GM19395 (cell line): ENCODE measurements around the gene FOLR1.
"Not testable (repeated sequence)": the region's sequence is repeated elsewhere in the genome, so short reads cannot be mapped to it uniquely, and the experiment has no call there.

Experiments
- ATAC-seq: cut with Tn5 transposase; IDR thresholded peaks from one replicate; pipeline ENCODE4 v1.9.1; 2021; ENCODE audit warnings: mild to moderate bottlenecking, moderate library complexity; ENCODE audit not compliant: unreplicated experiment

FOLR1 gene

DNA sequence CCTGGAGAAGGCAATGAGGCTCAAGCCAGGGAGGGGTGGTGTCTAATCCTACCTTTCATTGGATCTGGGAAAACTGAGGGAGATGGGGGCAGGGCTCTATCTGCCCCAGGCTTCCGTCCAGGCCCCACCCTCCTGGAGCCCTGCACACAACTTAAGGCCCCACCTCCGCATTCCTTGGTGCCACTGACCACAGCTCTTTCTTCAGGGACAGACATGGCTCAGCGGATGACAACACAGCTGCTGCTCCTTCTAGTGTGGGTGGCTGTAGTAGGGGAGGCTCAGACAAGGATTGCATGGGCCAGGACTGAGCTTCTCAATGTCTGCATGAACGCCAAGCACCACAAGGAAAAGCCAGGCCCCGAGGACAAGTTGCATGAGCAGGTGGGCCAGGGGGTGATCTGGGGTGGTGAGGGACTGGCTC is at the start of gene FOLR1:
Gene FOLR1 (plus strand): TSS at position 180 of the 421 bp plus-strand sequence. CDS start 34 bp downstream, at position 214.
- ATAC-seq = no peak

DNA sequence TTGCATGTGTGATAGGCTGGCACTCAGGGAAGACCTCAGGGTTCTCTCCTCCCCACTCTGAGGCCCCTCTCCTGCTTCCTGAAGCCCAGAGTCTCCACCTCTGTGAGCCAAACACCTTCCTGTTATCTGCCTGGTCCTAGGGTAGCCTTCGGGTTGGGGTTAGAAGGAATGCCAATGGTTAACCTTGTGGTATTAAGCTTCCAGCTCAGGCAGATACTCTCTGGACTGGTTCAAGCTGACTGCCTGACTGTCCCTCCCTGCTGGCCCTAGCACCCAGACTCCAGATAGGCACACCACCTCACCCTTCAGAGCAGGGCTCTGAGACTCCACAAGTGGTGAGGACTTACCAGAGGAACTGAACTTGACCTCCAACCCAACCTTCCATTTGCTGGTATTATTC is 49.4 kb upstream of the FOLR1 start:
- ATAC-seq = not testable (repeated sequence)

DNA sequence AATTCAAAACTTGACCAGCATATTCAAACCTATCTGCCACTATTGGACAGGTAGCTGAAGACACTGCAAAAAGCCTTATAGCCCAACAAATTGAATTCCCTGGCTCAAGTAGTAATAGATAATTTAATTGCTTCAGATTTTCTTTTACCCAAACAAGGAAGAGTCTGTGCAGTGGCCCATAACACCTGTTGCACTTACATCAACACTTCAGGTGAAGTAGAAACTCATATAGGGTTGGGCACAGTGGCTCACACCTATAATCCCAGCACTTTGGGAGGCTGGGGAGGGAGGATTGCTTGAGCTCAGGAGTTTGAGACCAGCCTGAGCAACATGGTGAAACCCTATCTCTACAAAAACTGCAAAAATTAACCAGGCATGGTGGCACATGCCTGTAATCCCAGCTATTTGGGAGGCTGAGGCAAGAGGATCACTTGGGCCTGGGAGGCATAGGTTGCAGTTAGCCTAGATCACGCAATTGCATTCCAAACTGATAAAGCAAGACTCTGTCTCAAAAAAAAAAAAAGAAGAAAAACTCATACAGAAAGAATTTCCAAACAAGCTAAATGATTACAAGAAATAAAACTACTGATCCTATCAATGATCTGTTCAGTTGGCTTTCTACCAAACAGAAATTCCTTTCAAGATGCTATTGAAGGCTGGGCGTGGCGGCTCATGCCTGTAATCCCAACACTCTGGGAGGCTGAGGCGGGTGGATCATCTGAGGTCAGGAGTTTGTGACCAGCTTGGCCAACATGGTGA is 47.0 kb upstream of the FOLR1 start:
- no peak for ATAC-seq

DNA sequence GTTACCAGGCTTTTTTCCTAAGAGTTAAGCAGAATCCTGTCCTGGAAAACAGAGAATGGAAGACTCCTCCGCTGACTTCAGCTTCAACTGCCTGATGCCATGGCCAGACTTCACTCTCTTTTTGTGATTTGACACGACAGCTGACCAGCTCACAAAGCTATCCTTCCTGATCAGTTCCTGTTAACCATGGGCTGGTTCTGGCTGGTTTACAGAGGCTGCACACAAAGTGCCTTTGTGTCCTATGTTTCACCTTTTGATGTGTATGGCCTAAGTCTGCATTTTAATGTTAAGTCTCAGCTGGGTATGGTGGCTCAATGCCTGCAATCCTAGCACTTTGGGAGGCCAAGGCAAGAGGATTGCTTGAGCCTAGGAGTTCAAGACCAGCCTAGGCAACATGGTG is 45.3 kb upstream of the FOLR1 start:
- no peak for ATAC-seq

DNA sequence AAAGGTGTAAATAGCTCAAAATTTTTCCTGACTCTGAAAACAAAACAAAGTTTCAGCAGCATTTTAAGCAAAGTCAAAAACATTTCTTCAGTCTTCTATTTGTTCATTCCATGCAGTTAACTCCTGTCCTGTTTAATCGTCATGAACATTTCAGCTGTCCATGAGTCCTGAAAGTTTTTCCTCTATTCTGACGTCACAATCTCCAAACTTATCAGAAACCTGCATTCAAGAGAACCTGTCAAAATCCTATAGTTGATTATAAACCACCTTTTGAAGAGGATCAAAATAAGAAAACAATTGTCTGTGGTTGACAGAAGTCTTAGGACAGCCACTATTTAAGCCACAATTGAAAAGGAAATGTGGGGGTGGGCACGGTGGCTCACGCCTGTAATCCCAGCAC is 41.1 kb upstream of the FOLR1 start:
- no peak for ATAC-seq

- ATAC-seq = not testable (repeated sequence)
Observed at GRCh38 chr11:72153874-72154273, 38.1 kb upstream of the FOLR1 start.

DNA sequence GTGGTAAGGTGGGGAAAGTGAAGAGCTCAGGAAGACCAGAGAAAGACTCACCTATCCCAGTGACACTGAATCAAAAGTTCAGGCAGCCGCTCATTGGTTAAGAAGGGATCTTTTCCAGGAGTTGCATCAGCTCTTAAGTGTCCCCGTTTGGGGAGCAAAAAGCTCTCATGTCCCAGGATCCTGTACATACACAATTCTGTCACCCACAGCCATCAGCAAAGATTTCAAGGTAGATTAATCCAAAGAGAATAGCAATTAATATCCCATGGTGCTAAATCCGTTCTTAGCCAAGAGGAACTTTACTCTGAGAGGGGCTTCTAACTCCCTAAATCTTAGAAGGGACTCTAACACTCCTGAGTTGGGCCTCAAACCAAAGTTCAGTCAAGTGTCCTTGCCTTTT is 37.1 kb upstream of the FOLR1 start:
- no peak for ATAC-seq

DNA sequence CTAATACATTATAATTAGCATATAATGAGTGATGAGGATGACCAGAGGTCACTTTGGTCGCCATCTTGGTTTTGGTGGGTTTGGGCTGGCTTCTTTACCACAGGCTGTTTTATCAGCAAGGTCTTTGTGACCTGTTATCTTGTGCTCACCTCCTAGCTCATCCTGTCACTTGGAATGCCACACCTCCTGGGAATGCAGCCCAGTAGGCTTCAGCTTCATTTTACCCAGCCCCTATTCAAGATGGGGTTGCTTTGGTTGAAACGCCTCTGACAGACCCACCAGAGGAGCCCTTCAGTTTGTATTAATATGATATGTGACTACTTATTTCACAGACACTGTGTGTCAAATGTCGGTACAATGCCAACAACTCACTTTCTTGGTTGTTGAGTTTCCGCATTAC is 36.2 kb upstream of the FOLR1 start:
- ATAC-seq = no peak

DNA sequence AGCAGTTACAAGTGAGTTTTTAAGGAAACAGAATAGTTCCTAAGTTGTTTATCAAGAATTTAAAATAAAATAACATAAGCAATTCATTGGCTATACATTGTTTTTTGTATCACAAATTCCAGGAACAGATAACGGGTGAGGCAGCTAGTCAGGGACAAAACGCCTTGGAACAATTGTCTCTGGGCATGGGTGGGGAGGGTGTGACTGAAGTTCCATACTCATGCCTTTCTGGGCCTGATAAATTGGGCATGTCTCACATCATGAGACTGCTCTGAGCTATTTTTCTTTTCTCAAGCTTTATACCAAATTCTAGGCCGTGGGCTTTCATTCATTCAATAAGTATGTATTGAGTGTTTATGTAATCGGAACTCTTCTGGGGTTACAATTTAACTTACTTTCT is 34.8 kb upstream of the FOLR1 start:
- ATAC-seq = no peak

- no peak for ATAC-seq
Observed at GRCh38 chr11:72160319-72160718, 31.6 kb upstream of the FOLR1 start.

DNA sequence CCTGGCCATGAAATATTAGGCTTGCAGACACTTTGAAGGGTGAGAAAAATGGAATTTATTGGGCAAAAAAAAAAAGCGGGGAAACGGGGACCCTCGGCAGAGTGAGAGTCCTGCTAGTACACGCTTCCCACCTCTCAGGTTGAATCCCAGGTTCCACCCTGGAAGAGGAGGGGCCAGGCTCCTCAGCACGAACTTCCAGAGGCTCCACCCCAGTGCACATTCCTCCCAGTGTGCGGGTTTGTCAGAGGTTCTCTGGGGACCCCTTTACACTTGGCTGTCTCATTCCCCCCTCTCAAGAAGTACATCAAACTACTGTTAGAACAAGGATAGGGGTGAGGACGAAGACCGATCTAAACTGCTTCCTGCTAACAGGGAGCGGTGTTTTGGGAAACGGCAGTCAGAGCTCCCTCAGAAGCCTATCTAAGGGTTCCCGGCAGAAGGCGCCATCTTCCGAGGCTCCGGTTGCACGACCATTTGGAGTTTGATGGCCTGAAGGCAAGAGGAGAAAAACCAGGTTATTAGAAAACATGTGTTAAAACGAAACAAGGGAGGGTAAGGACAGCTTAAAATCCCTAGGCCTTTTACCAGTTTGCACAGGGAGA is 28.9 kb upstream of the FOLR1 start:
- ATAC-seq = no peak

- ATAC-seq = not testable (repeated sequence)
Observed at GRCh38 chr11:72164187-72164586, 27.8 kb upstream of the FOLR1 start.

GRCh38 chr11:72169046-72169555 is 22.8 kb upstream of the FOLR1 start:
- not testable (repeated sequence) for ATAC-seq

DNA sequence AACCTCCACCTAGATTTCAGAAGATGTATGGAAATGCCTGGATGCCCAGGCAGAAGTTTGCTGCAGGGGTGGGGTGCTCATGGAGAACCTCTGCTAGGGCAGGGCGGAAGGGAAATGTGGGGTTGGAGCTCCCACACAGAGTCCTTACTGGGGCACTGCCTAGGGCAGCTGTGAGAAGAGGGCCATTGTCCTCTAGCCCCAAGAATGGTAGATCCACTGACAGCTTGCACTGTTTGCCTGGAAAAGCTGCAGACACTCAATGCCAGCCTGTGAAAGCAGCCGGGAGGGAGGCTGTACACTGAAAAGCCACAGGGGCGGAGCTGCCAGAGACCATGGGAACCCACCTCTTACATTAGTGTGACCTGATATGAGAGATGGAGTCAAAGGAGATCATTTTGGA is 22.2 kb upstream of the FOLR1 start:
- ATAC-seq = not testable (repeated sequence)

GRCh38 chr11:72172043-72172442 is 19.9 kb upstream of the FOLR1 start:
- not testable (repeated sequence) for ATAC-seq

DNA sequence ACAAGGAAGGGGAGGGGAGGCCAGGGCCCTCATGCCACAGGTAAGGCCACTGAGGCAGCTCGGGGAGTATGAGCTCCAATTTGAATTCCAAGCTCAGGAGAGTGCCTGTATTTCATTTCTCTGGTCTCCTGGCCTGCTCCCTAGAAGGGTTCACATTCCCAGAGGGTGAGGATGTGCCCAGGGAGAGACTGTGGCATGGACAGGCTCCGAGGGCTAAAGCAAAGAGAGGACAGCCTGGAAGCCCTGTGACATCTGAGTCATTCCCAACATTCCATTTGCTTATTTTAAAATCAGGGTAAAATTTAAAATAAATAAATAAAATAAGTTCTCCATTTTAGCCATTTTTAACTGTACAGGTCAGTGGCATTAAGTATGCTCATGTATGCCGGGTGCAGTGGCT is 18.6 kb upstream of the FOLR1 start:
- ATAC-seq = no peak

DNA sequence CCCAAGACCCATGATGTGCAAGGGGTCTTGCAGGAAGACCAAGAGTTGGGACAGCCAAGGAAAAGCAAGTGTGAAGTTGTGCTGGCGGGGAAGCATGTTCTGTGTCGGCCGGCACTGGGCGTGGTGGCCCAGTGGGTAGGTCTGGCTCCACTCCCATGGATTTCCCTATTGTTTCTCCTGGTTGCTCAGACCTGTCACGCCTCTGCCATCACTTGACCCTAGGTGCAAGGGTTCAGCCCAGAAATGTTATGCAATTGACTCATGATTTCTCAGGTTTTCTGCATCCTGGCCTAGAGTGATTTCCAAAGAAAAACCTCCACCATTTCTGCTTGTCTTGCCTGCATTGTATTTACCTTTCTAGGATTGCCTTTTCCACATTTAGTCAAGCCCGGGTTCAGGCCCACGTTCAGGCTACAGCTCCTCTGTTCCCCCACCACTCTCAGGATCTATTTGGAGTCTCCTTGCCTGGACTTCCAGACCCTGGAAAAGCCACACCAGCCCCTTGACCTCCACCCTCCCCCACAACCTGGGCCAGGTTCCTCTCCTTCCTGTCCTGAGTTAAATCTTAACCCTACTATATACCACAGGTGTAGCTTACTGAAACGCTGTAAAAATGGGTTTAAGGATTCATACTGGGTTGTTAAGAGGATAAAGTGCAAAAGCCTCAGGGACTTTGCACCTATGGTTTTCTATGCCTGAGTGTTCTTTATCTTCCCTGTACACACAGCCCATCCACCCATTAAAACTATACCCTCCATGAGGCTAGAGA is 17.5 kb upstream of the FOLR1 start:
- ATAC-seq = no peak

GRCh38 chr11:72177656-72178055 is 14.3 kb upstream of the FOLR1 start:
- ATAC-seq = no peak

- ATAC-seq = no peak
Observed at GRCh38 chr11:72179049-72179803, 12.7 kb upstream of the FOLR1 start.

DNA sequence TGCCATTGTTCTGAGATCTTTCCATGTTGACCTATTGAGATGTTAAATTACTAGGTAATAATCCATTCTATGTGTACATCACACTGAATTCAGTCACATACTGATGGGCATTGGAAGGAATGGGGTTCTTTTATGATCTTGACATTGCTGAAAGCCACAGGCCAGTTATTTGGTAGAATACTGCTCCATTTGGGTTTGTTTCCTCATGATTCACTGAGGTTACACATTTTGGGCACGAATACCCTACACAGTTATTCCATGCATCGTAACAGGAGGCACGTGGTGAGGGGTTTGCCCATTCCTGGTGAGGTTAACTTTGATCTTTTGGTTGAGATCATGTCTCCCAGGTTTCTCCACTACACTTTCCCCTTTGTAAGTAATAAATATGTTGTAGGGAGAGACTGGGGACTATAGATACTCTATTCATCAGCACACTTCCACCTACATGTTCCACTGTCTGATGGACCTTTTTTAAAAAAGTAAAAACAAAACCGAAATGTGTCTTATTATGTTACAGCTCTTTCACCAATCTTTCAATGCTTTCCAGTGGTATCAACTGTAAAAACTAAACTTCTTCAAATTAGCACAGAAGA is 12.0 kb upstream of the FOLR1 start:
- no peak for ATAC-seq
